Caco-2 (cell line): Measurements from ENCODE around the gene MLH3. TPM values are rescaled to one million over a fixed set of nuclear protein-coding genes. Genes with fewer than 3 reads are reported as not detected.

Experiments
- BruUV-seq: library from RNA; stranded (reverse); fragments of 400-500 nt; replicated peaks from 2 replicates; lab custom pipeline; 2021; lab: Mats Ljungman, UMichigan
- CTCF ChIA-PET: fragments of 300-600 bp; sonication (Branson Sonifier 250); formaldehyde crosslinking; loops from one replicate; lab custom pipeline; 2022; ENCODE audit warnings: antibody characterized with exemption; lab: Charles Lee
- POLR2A ChIA-PET: fragments of 300-600 bp; sonication (Branson Sonifier 250); formaldehyde crosslinking; loops from one replicate; lab custom pipeline; 2022; ENCODE audit warnings: antibody characterized with exemption; lab: Charles Lee
- DNase-seq, 2 experiments: peaks; one replicate each; pipeline versions ENCODE4 v3.0.0 to v3.0.0-alpha.2; 2020 to 2022
- H3K27me3 ChIP-seq: replicated peaks from 2 replicates; pipeline ENCODE4 v1.6.0; 2011; ENCODE audit warnings: low read length; ENCODE audit not compliant: control insufficient read depth, insufficient read depth
- H3K36me3 ChIP-seq: 2 replicates; pipeline ENCODE4 v1.5.1; 2011; ENCODE audit warnings: low read length; ENCODE audit not compliant: control insufficient read depth, insufficient read depth
- H3K4me1 ChIP-seq: fragments of 250-450 bp; sonication (Bioruptor Pico); 2 replicates; pipeline ENCODE4 v1.5.1; 2020; ENCODE audit warnings: mild to moderate bottlenecking
- H3K4me3 ChIP-seq: 2 replicates; pipeline ENCODE4 v1.5.1; 2011; ENCODE audit warnings: low read depth, mild to moderate bottlenecking, control low read depth, low read length
- H3K9me3 ChIP-seq: fragments of 250-450 bp; sonication (Bioruptor Pico); 2 replicates; pipeline ENCODE4 v1.5.1; 2020; ENCODE audit warnings: mild to moderate bottlenecking, moderate library complexity
- H3K27ac Mint-ChIP-seq: one replicate; pipeline ENCODE4 v1.8.0; 2022; ENCODE audit warnings: mixed read lengths; ENCODE audit not compliant: unreplicated experiment
- H3K27me3 Mint-ChIP-seq: one replicate; pipeline ENCODE4 v1.8.0; 2022; ENCODE audit warnings: mixed read lengths; ENCODE audit not compliant: insufficient read depth, unreplicated experiment
- H3K36me3 Mint-ChIP-seq: one replicate; pipeline ENCODE4 v1.8.0; 2022; ENCODE audit warnings: mild to moderate bottlenecking, mixed read lengths; ENCODE audit not compliant: insufficient read depth, unreplicated experiment
- H3K4me1 Mint-ChIP-seq: one replicate; pipeline ENCODE4 v1.8.0; 2022; ENCODE audit warnings: low read depth, mixed read lengths; ENCODE audit not compliant: unreplicated experiment
- H3K4me3 Mint-ChIP-seq: one replicate; pipeline ENCODE4 v1.8.0; 2022; ENCODE audit warnings: mild to moderate bottlenecking, moderate library complexity, mixed read lengths; ENCODE audit not compliant: unreplicated experiment
- H3K9me3 Mint-ChIP-seq: one replicate; pipeline ENCODE4 v1.8.0; 2022; ENCODE audit warnings: mixed read lengths; ENCODE audit not compliant: unreplicated experiment
- CTCF ChIP-seq, 2 experiments: fragments of 200-600 bp in 1 of 2; IDR thresholded peaks; 1 replicate in 1 of 2; 2 replicates in 1 of 2; pipeline versions ENCODE4 v1.5.1 to v1.8.0; 2011 to 2022; ENCODE audit warnings: antibody characterized with exemption in 1 of 2, control low read depth in 1 of 2, inconsistent platforms in 1 of 2, low read depth in 1 of 2, low read length in 1 of 2, mild to moderate bottlenecking in 1 of 2, moderate library complexity in 1 of 2; ENCODE audit not compliant: insufficient read depth in 1 of 2, severe bottlenecking in 1 of 2, unreplicated experiment in 1 of 2
- intact Hi-C: fragments of 100-400 bp; cut with micrococcal nuclease; formaldehyde crosslinking; loops from one replicate; pipeline ENCODE4 v1.10.0; 2022; ENCODE audit not compliant: unreplicated experiment
- total RNA-seq: library from RNA; stranded (reverse); gene quantifications from 2 replicates; pipeline ENCODE4 v1.2.3, GENCODE V29; 2022

The MLH3 gene
- total RNA-seq, 1 experiment from 2014 or later = 24.5 TPM

- intact Hi-C loops = no loop called here
- no peak for DNase-seq
- no peaks in the 10 kb centered on the region for H3K27me3 Mint-ChIP-seq
- H3K4me1 ChIP-seq = peaks cover 6% of the 10 kb centered on the region; the same call in 1 of the 2 replicates
- TF ChIP-seq CTCF (IDR thresholded peaks at IDR 0.05; ENCODE audit: insufficient read depth in 1 of 2, low read depth in 1 of 2, low read length in 1 of 2, severe bottlenecking in 1 of 2, unreplicated experiment in 1 of 2) = no peak
- ChIA-PET POLR2A (no interaction called here), CTCF (no interaction called here)
- H3K9me3 Mint-ChIP-seq = no peaks in the 10 kb centered on the region
- H3K36me3 ChIP-seq = peaks cover 3% of the 10 kb centered on the region
- H3K27me3 ChIP-seq = no peaks in the 10 kb centered on the region
- no peak overlapping the region for H3K4me3 Mint-ChIP-seq
- no peak overlapping the region for H3K27ac Mint-ChIP-seq
- no peaks in the 10 kb centered on the region for H3K9me3 ChIP-seq
- BruUV-seq = no TSS peak
- peaks cover 55% of the 10 kb centered on the region for H3K36me3 Mint-ChIP-seq
- H3K4me1 Mint-ChIP-seq = peaks cover 7% of the 10 kb centered on the region
- H3K4me3 ChIP-seq = no peak overlapping the region
These were observed 45.9 kb downstream of the MLH3 start for GRCh38 chr14:75005357-75005756.

GRCh38 chr14:75003250-75004027, 47.8 kb downstream of the MLH3 start:
- H3K27me3 ChIP-seq = no peaks in the 10 kb centered on the region
- CTCF ChIA-PET = interaction anchor here (0.7 to 1.1 kb wide), 2 partner anchors 58 to 72 kb away, joined by 3 read pairs; no protein-coding TSS in a partner anchor
- Mint-ChIP-seq H3K4me1 (peaks cover 7% of the 10 kb centered on the region), H3K36me3 (peaks cover 55% of the 10 kb centered on the region), H3K27me3 (no peaks in the 10 kb centered on the region), H3K4me3 (peak overlapping the region; percentile 87), H3K9me3 (no peaks in the 10 kb centered on the region), H3K27ac (peak overlapping the region; percentile 86)
- no peaks in the 10 kb centered on the region for H3K9me3 ChIP-seq
- DNase-seq = no peak
- H3K4me1 ChIP-seq = peaks cover 6% of the 10 kb centered on the region; the same call in 1 of the 2 replicates
- intact Hi-C loops = loop anchor here (5.0 kb wide), 1 partner anchor 84 kb away; no protein-coding TSS in a partner anchor
- POLR2A ChIA-PET = interaction anchor here (0.8 to 1.4 kb wide), 2 partner anchors 66 to 80 kb away, joined by 4 to 8 read pairs; partner anchors contain the start of genes RPS6KL1 and ZC2HC1C
- TSS peak; percentile 72 for BruUV-seq
- H3K4me3 ChIP-seq = peak overlapping the region; percentile 82
- H3K36me3 ChIP-seq = peaks cover 3% of the 10 kb centered on the region
- no peak for TF ChIP-seq CTCF (IDR thresholded peaks at IDR 0.05; ENCODE audit: insufficient read depth in 1 of 2, low read depth in 1 of 2, low read length in 1 of 2, severe bottlenecking in 1 of 2, unreplicated experiment in 1 of 2)

GRCh38 chr14:75002392-75003249, 48.6 kb downstream of the MLH3 start, which contains the start of gene EIF2B2:
Gene EIF2B2, plus strand, starts transcription at chr14:75002921. Its CDS starts 70 bp downstream, at chr14:75002991.
- peak in 1 of 2 experiments; percentile 29 for TF ChIP-seq CTCF (IDR thresholded peaks at IDR 0.05; ENCODE audit: insufficient read depth in 1 of 2, low read depth in 1 of 2, low read length in 1 of 2, severe bottlenecking in 1 of 2, unreplicated experiment in 1 of 2)
- Mint-ChIP-seq H3K4me3 (peak within 1 kb of the TSS; percentile 87), H3K9me3 (no peaks in the 10 kb centered on the region), H3K36me3 (peaks cover 47% of the 10 kb centered on the region), H3K4me1 (peaks cover 7% of the 10 kb centered on the region), H3K27ac (peak within 1 kb of the TSS; percentile 86), H3K27me3 (no peaks in the 10 kb centered on the region)
- peaks cover 3% of the 10 kb centered on the region for H3K36me3 ChIP-seq
- peak within 1 kb of the TSS; percentile 82 for H3K4me3 ChIP-seq
- no peaks in the 10 kb centered on the region for H3K27me3 ChIP-seq
- BruUV-seq = no TSS peak
- peak; percentile 98 for DNase-seq
- H3K9me3 ChIP-seq = no peaks in the 10 kb centered on the region
- peaks cover 6% of the 10 kb centered on the region; the same call in 1 of the 2 replicates for H3K4me1 ChIP-seq
- CTCF ChIA-PET = interaction anchor here (0.7 to 1.1 kb wide), 2 partner anchors 58 to 71 kb away, joined by 3 read pairs; no protein-coding TSS in a partner anchor
- POLR2A ChIA-PET = interaction anchor here (0.6 to 1.4 kb wide), 5 partner anchors 26 to 269 kb away, joined by 3 to 8 read pairs (median 4); partner anchors contain the start of genes RPS6KL1, YLPM1 and ZC2HC1C
- intact Hi-C loops = loop anchor here (1.0 to 5.0 kb wide), 6 partner anchors 16 to 85 kb away; partner anchors contain the start of genes MLH3 and PGF
